HepG2 (cell line): ENCODE measurements around the gene MSMO1. TPM values are rescaled to one million over a fixed set of nuclear protein-coding genes. Genes with fewer than 3 reads are reported as not detected.

Experiments
- AFF4 ChIP-seq: sonication (generic); formaldehyde crosslinking; IDR thresholded peaks from 2 replicates; pipeline ENCODE4 v1.4.0; 2020; ENCODE audit warnings: missing genetic modification reagents
- CBX5 ChIP-seq: sonication (generic); formaldehyde crosslinking; IDR thresholded peaks from 2 replicates; pipeline ENCODE4 v1.4.0; 2020; ENCODE audit warnings: missing genetic modification reagents, borderline replicate concordance
- EEA1 ChIP-seq: sonication (generic); formaldehyde crosslinking; IDR thresholded peaks from 2 replicates; pipeline ENCODE4 v1.5.1; 2020; ENCODE audit warnings: mild to moderate bottlenecking, missing genetic modification reagents, borderline replicate concordance
- ELF4 ChIP-seq: sonication (generic); formaldehyde crosslinking; IDR thresholded peaks from 2 replicates; pipeline ENCODE4 v1.5.0; 2020; ENCODE audit warnings: missing genetic modification reagents, mild to moderate bottlenecking, moderate library complexity, borderline replicate concordance
- ISL2 ChIP-seq: sonication (generic); formaldehyde crosslinking; IDR thresholded peaks from 2 replicates; pipeline ENCODE4 v1.5.0; 2020; ENCODE audit warnings: missing genetic modification reagents
- KDM5A ChIP-seq: fragments of 200-600 bp; sonication (generic); IDR thresholded peaks from 2 replicates; pipeline ENCODE4 v1.7.0; 2018; ENCODE audit warnings: antibody characterized with exemption, mild to moderate bottlenecking, low read length, borderline replicate concordance
- MTA1 ChIP-seq: sonication (generic); formaldehyde crosslinking; IDR thresholded peaks from 2 replicates; pipeline ENCODE4 v1.4.0; 2020; ENCODE audit warnings: missing genetic modification reagents, mild to moderate bottlenecking, borderline replicate concordance
- NFE2L2 ChIP-seq: fragments of 150-350 bp; IDR thresholded peaks from 2 replicates; pipeline ENCODE4 v1.6.1; 2014; ENCODE audit warnings: low read length
- REXO4 ChIP-seq: sonication (generic); formaldehyde crosslinking; IDR thresholded peaks from 2 replicates; pipeline ENCODE4 v1.8.0; 2022; ENCODE audit warnings: missing genetic modification reagents, mild to moderate bottlenecking, borderline replicate concordance
- RNF2 ChIP-seq: fragments of 450-650 bp; conservative IDR thresholded peaks from 2 replicates; pipeline ENCODE4 v1.6.1; 2016; ENCODE audit warnings: low read depth
- SMAD1 ChIP-seq: sonication (generic); formaldehyde crosslinking; IDR thresholded peaks from 2 replicates; pipeline ENCODE4 v1.4.0; 2020; ENCODE audit warnings: missing genetic modification reagents, low read depth, mild to moderate bottlenecking, borderline replicate concordance
- SMC3 ChIP-seq: IDR thresholded peaks from 2 replicates; pipeline ENCODE4 v1.6.1; 2011; ENCODE audit warnings: low read length, improper control_type of control experiment
- SNRNP70 ChIP-seq: fragments of 200-400 bp; formaldehyde crosslinking; IDR thresholded peaks from 2 replicates; pipeline ENCODE4 v1.6.1; 2017; ENCODE audit warnings: mild to moderate bottlenecking, low read depth, low read length, moderate library complexity
- SRSF9 ChIP-seq: fragments of 200-400 bp; formaldehyde crosslinking; IDR thresholded peaks from 2 replicates; pipeline ENCODE4 v1.6.1; 2018; ENCODE audit warnings: borderline replicate concordance, mild to moderate bottlenecking, low read depth, low read length; ENCODE audit not compliant: insufficient read depth, poor library complexity, severe bottlenecking
- TGIF2 ChIP-seq: IDR thresholded peaks from 2 replicates; pipeline ENCODE4 v1.6.1; 2016; ENCODE audit warnings: control low read depth, missing compliant biosample characterization
- TRIM22 ChIP-seq: fragments of 450-650 bp; IDR thresholded peaks from 2 replicates; pipeline ENCODE4 v1.6.1; 2017
- ZBTB44 ChIP-seq: sonication (generic); formaldehyde crosslinking; IDR thresholded peaks from 2 replicates; pipeline ENCODE4 v1.4.0; 2020; ENCODE audit warnings: missing genetic modification reagents
- ZBTB7A ChIP-seq: sonication (generic); formaldehyde crosslinking; IDR thresholded peaks from 2 replicates; pipeline ENCODE4 v1.8.0; 2022; ENCODE audit warnings: mild to moderate bottlenecking, missing genetic modification reagents
- ZNF101 ChIP-seq: sonication (generic); formaldehyde crosslinking; IDR thresholded peaks from 2 replicates; pipeline ENCODE4 v1.4.0; 2020; ENCODE audit warnings: mild to moderate bottlenecking, low read depth, missing genetic modification reagents, borderline replicate concordance
- ZNF3 ChIP-seq: IDR thresholded peaks from 2 replicates; pipeline ENCODE4 v1.7.0; 2017; ENCODE audit warnings: inconsistent platforms
- ZNF354B ChIP-seq: sonication (generic); formaldehyde crosslinking; IDR thresholded peaks from 2 replicates; pipeline ENCODE4 v1.8.0; 2022; ENCODE audit warnings: mild to moderate bottlenecking, missing genetic modification reagents
- ZNF549 ChIP-seq: sonication (generic); formaldehyde crosslinking; IDR thresholded peaks from 2 replicates; pipeline ENCODE4 v1.5.0; 2020; ENCODE audit warnings: missing genetic modification reagents
- ZNF652 ChIP-seq: IDR thresholded peaks from 2 replicates; pipeline ENCODE4 v1.6.1; 2016; ENCODE audit warnings: low read depth, borderline replicate concordance
- ZNF709 ChIP-seq: sonication (generic); formaldehyde crosslinking; IDR thresholded peaks from 2 replicates; pipeline ENCODE4 v1.5.0; 2020; ENCODE audit warnings: mild to moderate bottlenecking, missing genetic modification reagents
- ZNF740 ChIP-seq: sonication (generic); formaldehyde crosslinking; IDR thresholded peaks from 2 replicates; pipeline ENCODE4 v1.4.0; 2020; ENCODE audit warnings: missing genetic modification reagents
- ZNF782 ChIP-seq: sonication (generic); formaldehyde crosslinking; IDR thresholded peaks from 2 replicates; pipeline ENCODE4 v1.4.0; 2020; ENCODE audit warnings: missing genetic modification reagents, mild to moderate bottlenecking, borderline replicate concordance
- polyA plus RNA-seq, 8 experiments: library from polyadenylated mRNA; depleted of rRNA in 3 of 8; stranded (reverse) in 7 of 8; unstranded in 1 of 8; fragments of >200 nt; fragmentation: Illumina TruSeq in 4 of 8; extraction: Trizol in 4 of 8; gene quantifications; 2 replicates each; pipeline versions ENCODE4 v1.2.1 to v1.2.3, GENCODE V29; 2011 to 2016; ENCODE audit warnings: low read depth in 4 of 8, missing spikeins in 1 of 8, mixed read lengths in 1 of 8; ENCODE audit not compliant: insufficient read depth in 1 of 8
- total RNA-seq, 5 experiments: library from RNA; depleted of rRNA; stranded (reverse); fragments of >200 nt; fragmentation: Illumina TruSeq; extraction: Trizol; gene quantifications; 2 replicates each; pipeline ENCODE4 v1.2.3, GENCODE V29; 2016; ENCODE audit warnings: low read depth in 1 of 5

The MSMO1 gene
- total and polyA plus RNA-seq, 2 of the 13 experiments (the other 11 are each of a cell fraction or from before 2014, with no cell fraction given) = 98.1 to 216 TPM

GRCh38 chr4:165369522-165369921 lies 42.1 kb downstream of the MSMO1 start (continued):
- TF ChIP-seq SRSF9 = no peak
- no peak for TF ChIP-seq ELF4
- no peak for TF ChIP-seq ZNF354B
- no peak for TF ChIP-seq ZNF709 (CRISPR knock-in tag)
- no peak for TF ChIP-seq TRIM22
- TF ChIP-seq SMC3 = peak; percentile 50; the same call in 1 of the 2 replicates
- no peak for TF ChIP-seq ZNF101 (CRISPR knock-in tag)
- no peak for TF ChIP-seq ZNF549 (CRISPR knock-in tag)
- no peak; the same call in 1 of the 2 replicates for TF ChIP-seq MTA1 (CRISPR knock-in tag)
- TF ChIP-seq TGIF2 (CRISPR knock-in tag) = peak; percentile 69
- TF ChIP-seq EEA1 (CRISPR knock-in tag) = no peak
- no peak for TF ChIP-seq NFE2L2
- no peak for TF ChIP-seq REXO4 (CRISPR knock-in tag)
- TF ChIP-seq ISL2 (CRISPR knock-in tag) = peak; percentile 90
- no peak for TF ChIP-seq ZNF3 (CRISPR knock-in tag)
- TF ChIP-seq AFF4 (CRISPR knock-in tag) = no peak
- TF ChIP-seq CBX5 (CRISPR knock-in tag) = peak; percentile 46; the same call in 1 of the 2 replicates
- TF ChIP-seq RNF2 = no peak
- no peak for TF ChIP-seq ZBTB44 (CRISPR knock-in tag)
- no peak for TF ChIP-seq KDM5A
- TF ChIP-seq ZNF652 = peak; percentile 12; the same call in 1 of the 2 replicates
- TF ChIP-seq SMAD1 (CRISPR knock-in tag) = no peak
- no peak for TF ChIP-seq SNRNP70
- TF ChIP-seq ZBTB7A (CRISPR knock-in tag) = no peak
- TF ChIP-seq ZNF740 = no peak
- TF ChIP-seq ZNF782 (CRISPR knock-in tag) = no peak
